ENCODE results near the gene ILRUN.

DNA sequence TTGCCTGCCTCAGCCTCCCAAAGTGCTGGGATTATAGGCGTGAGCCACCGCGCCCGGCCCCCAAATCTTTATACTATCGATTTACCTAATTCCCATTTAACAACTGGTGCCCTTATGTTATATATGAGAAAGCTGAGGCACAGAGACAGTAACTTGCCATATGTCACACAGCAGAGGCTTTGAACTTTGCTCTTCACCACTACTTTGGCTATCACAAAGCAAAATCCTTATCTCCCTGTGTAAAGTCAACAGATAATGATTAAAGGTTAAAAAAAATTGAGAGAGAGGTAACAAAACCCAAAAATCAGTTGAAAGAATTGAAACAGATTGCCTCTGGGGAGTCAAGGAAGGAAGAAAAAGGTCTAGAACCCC, 22.3 kb downstream of the ILRUN start:
- TF ChIP-seq, protein P1, sequence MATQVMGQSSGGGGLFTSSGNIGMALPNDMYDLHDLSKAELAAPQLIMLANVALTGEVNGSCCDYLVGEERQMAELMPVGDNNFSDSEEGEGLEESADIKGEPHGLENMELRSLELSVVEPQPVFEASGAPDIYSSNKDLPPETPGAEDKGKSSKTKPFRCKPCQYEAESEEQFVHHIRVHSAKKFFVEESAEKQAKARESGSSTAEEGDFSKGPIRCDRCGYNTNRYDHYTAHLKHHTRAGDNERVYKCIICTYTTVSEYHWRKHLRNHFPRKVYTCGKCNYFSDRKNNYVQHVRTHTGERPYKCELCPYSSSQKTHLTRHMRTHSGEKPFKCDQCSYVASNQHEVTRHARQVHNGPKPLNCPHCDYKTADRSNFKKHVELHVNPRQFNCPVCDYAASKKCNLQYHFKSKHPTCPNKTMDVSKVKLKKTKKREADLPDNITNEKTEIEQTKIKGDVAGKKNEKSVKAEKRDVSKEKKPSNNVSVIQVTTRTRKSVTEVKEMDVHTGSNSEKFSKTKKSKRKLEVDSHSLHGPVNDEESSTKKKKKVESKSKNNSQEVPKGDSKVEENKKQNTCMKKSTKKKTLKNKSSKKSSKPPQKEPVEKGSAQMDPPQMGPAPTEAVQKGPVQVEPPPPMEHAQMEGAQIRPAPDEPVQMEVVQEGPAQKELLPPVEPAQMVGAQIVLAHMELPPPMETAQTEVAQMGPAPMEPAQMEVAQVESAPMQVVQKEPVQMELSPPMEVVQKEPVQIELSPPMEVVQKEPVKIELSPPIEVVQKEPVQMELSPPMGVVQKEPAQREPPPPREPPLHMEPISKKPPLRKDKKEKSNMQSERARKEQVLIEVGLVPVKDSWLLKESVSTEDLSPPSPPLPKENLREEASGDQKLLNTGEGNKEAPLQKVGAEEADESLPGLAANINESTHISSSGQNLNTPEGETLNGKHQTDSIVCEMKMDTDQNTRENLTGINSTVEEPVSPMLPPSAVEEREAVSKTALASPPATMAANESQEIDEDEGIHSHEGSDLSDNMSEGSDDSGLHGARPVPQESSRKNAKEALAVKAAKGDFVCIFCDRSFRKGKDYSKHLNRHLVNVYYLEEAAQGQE (IDR thresholded peaks at IDR 0.05; ENCODE audit: insufficient read depth in 1 of 2, low read depth in 2 of 2, low read length in 1 of 2) = no peak
- TF ChIP-seq, protein P2, sequence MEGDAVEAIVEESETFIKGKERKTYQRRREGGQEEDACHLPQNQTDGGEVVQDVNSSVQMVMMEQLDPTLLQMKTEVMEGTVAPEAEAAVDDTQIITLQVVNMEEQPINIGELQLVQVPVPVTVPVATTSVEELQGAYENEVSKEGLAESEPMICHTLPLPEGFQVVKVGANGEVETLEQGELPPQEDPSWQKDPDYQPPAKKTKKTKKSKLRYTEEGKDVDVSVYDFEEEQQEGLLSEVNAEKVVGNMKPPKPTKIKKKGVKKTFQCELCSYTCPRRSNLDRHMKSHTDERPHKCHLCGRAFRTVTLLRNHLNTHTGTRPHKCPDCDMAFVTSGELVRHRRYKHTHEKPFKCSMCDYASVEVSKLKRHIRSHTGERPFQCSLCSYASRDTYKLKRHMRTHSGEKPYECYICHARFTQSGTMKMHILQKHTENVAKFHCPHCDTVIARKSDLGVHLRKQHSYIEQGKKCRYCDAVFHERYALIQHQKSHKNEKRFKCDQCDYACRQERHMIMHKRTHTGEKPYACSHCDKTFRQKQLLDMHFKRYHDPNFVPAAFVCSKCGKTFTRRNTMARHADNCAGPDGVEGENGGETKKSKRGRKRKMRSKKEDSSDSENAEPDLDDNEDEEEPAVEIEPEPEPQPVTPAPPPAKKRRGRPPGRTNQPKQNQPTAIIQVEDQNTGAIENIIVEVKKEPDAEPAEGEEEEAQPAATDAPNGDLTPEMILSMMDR (IDR thresholded peaks at IDR 0.05) = no peak
- TF ChIP-seq POLR2AphosphoS5 (IDR thresholded peaks at IDR 0.05; ENCODE audit: low read depth, low read length) (no peak), SIN3A (IDR thresholded peaks at IDR 0.05; ENCODE audit: borderline replicate concordance, insufficient read depth, low read depth, low read length) (no peak), TCF7L2 (IDR thresholded peaks at IDR 0.05; ENCODE audit: low read depth, low read length) (no peak)

Measured in Panc1 (cell line).